Measurements from ENCODE around the gene SHROOM2.

GRCh38 chrX:9855561-9856283, 69.5 kb downstream of the SHROOM2 start:
- TF ChIP-seq POLR2A (IDR thresholded peaks at IDR 0.05) (no peak), CTCF (IDR thresholded peaks at IDR 0.05 in 8 of 11, conservative IDR thresholded peaks at IDR 0.05 in 3 of 11) (no peak)
